KMS-11 (cell line): Measurements from ENCODE around the gene ATL3.
"Not testable (repeated sequence)": the region's sequence is repeated elsewhere in the genome, so short reads cannot be mapped to it uniquely, and the experiment has no call there.

Experiments used
- H2AFZ ChIP-seq: fragments of 200-600 bp; sonication (generic); 2 replicates; pipeline ENCODE4 v1.6.1; 2016; ENCODE audit warnings: antibody characterized with exemption, mixed run types, low read depth
- H3K27ac ChIP-seq: fragments of 200-600 bp; sonication (generic); 2 replicates; pipeline ENCODE4 v1.6.1; 2016; ENCODE audit warnings: mild to moderate bottlenecking, mixed run types
- H3K27me3 ChIP-seq: fragments of 200-600 bp; sonication (generic); 2 replicates; pipeline ENCODE4 v1.6.1; 2017; ENCODE audit warnings: mild to moderate bottlenecking, low read depth, mixed run types, moderate library complexity; ENCODE audit not compliant: insufficient read depth
- H3K36me3 ChIP-seq: fragments of 200-600 bp; sonication (generic); 2 replicates; pipeline ENCODE4 v1.6.1; 2017; ENCODE audit warnings: mild to moderate bottlenecking, mixed run types; ENCODE audit not compliant: insufficient read depth
- H3K4me1 ChIP-seq: fragments of 200-600 bp; sonication (generic); 2 replicates; pipeline ENCODE4 v1.6.1; 2016; ENCODE audit warnings: mild to moderate bottlenecking, low read depth, mixed run types; ENCODE audit not compliant: poor library complexity, severe bottlenecking
- H3K4me2 ChIP-seq: fragments of 200-600 bp; sonication (generic); 2 replicates; pipeline ENCODE4 v1.7.0; 2016; ENCODE audit warnings: mild to moderate bottlenecking, mixed run types
- H3K4me3 ChIP-seq: fragments of 200-600 bp; sonication (generic); IDR thresholded peaks from 2 replicates; pipeline ENCODE4 v1.6.1; 2017; ENCODE audit warnings: low read depth, low read length, mixed read lengths; ENCODE audit not compliant: insufficient read depth
- H3K79me2 ChIP-seq: fragments of 200-600 bp; sonication (generic); 2 replicates; pipeline ENCODE4 v1.6.1; 2016; ENCODE audit warnings: low read depth, mixed run types; ENCODE audit not compliant: insufficient read depth
- H3K9ac ChIP-seq: fragments of 200-600 bp; sonication (generic); 2 replicates; pipeline ENCODE4 v1.6.1; 2016; ENCODE audit warnings: mild to moderate bottlenecking, mixed run types
- H4K20me1 ChIP-seq: fragments of 200-600 bp; sonication (generic); 2 replicates; pipeline ENCODE4 v1.6.1; 2016; ENCODE audit warnings: mild to moderate bottlenecking, mixed run types; ENCODE audit not compliant: insufficient read depth
- TF ChIP-seq, protein P1 (sequence below): fragments of 200-600 bp; sonication (generic); conservative IDR thresholded peaks from 2 replicates; pipeline ENCODE4 v1.6.1; 2017; ENCODE audit warnings: low read depth, mild to moderate bottlenecking, antibody characterized with exemption, low read length, moderate library complexity, mixed read lengths

ATL3 gene

DNA sequence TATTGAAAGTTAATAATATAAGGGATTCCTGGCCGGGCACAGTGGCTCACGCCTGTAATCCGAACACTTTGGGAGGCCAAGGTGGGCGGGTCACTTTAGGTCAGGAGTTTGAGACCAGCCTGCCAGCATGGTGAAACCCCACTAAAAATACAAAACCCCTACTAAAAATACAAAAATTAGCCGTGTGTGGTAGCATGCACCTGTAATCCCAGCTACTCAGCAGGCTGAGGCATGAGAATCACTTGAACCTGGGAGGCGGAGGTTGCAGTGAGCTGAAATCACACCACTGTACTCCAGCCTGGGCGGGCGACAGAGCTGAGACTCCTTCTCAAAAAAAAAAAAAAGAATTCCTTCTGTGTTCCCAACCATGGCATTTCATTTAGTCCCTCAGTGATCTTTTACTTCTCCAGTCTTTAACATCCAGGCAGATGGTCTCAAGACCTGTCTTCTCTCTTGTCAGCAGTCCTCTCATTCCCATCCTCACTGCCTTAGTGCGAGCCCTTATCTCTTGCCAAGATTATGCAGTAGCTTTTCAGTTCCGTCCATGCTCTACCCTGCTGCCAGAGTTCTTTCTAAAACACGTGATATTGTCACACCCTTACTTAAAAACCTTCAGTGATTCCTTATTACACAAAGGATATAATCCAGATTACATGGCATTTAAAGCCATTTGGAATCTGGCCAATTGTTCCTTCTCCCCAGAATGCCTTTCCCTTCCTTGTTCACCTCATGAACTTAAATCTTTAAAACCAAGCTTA, 28.0 kb upstream of the ATL3 start:
- Histone ChIP-seq H3K27ac (no peak overlapping the region), H3K79me2 (peaks cover 18% of the 10 kb centered on the region), H2AFZ (no peak overlapping the region), H3K4me3 (no peak overlapping the region), H3K27me3 (no peaks in the 10 kb centered on the region), H3K36me3 (peaks cover 4% of the 10 kb centered on the region; the same call in 1 of the 2 replicates), H3K9ac (no peak overlapping the region), H3K4me2 (no peak overlapping the region), H3K4me1 (no peaks in the 10 kb centered on the region), H4K20me1 (peaks cover 5% of the 10 kb centered on the region; the same call in 1 of the 2 replicates)
- TF ChIP-seq, protein P1, sequence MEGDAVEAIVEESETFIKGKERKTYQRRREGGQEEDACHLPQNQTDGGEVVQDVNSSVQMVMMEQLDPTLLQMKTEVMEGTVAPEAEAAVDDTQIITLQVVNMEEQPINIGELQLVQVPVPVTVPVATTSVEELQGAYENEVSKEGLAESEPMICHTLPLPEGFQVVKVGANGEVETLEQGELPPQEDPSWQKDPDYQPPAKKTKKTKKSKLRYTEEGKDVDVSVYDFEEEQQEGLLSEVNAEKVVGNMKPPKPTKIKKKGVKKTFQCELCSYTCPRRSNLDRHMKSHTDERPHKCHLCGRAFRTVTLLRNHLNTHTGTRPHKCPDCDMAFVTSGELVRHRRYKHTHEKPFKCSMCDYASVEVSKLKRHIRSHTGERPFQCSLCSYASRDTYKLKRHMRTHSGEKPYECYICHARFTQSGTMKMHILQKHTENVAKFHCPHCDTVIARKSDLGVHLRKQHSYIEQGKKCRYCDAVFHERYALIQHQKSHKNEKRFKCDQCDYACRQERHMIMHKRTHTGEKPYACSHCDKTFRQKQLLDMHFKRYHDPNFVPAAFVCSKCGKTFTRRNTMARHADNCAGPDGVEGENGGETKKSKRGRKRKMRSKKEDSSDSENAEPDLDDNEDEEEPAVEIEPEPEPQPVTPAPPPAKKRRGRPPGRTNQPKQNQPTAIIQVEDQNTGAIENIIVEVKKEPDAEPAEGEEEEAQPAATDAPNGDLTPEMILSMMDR = no peak

DNA sequence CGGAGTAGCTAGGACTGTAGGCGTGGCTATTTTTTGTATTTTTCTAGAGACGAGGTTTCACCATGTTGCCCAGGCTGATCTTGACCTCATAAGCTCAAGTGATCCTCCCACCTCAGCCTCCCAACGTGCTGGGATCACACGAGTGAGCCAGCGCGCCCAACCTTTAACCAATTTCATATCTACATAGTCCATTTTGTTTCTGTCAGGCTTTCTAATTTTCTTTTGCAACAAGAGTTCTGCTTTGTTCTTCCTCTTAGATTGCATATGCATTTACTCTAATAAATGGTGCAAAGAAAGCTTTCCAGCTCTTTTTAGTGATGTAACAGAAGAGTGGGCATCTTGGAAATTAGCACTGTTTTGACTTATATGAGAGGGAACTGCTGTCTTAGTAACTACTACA, 23.4 kb upstream of the ATL3 start:
- no peak overlapping the region for H3K9ac ChIP-seq
- H3K4me2 ChIP-seq = no peak overlapping the region
- H3K27ac ChIP-seq = no peak overlapping the region
- peaks cover 33% of the 10 kb centered on the region; the same call in 1 of the 2 replicates for H3K79me2 ChIP-seq
- no peaks in the 10 kb centered on the region for H3K36me3 ChIP-seq
- peaks cover under 1% of the 10 kb centered on the region; the same call in 1 of the 2 replicates for H4K20me1 ChIP-seq
- H2AFZ ChIP-seq = no peak overlapping the region
- H3K27me3 ChIP-seq = no peaks in the 10 kb centered on the region
- H3K4me1 ChIP-seq = peaks cover 6% of the 10 kb centered on the region
- no peak overlapping the region for H3K4me3 ChIP-seq
- TF ChIP-seq, protein P1 = no peak

DNA sequence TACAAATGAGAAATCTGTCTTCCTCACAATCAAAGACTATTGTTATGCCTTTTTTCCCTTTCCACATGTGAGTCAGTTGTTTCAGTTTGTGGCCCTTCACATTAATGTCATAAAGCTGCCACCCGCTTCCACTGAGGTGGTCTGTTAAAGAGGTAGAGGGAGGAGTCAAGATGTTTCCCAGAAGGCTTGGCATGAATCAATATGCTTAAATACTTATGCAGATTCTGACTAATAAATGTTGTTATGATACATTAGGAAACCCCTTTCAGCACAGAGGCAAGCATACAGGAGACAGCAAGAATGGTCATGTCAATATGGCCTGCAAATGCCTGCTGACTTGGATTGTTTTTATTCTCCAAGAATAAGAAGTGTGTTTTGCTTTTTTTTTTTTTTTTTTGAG, 16.7 kb upstream of the ATL3 start:
- Histone ChIP-seq H3K4me3 (no peak overlapping the region), H3K9ac (no peak overlapping the region), H3K79me2 (peaks cover 89% of the 10 kb centered on the region), H2AFZ (no peak overlapping the region), H4K20me1 (peaks cover 6% of the 10 kb centered on the region; the same call in 1 of the 2 replicates), H3K27ac (no peak overlapping the region), H3K4me2 (no peak overlapping the region), H3K27me3 (no peaks in the 10 kb centered on the region), H3K4me1 (peaks cover 57% of the 10 kb centered on the region), H3K36me3 (no peaks in the 10 kb centered on the region)
- TF ChIP-seq, protein P1 = no peak

DNA sequence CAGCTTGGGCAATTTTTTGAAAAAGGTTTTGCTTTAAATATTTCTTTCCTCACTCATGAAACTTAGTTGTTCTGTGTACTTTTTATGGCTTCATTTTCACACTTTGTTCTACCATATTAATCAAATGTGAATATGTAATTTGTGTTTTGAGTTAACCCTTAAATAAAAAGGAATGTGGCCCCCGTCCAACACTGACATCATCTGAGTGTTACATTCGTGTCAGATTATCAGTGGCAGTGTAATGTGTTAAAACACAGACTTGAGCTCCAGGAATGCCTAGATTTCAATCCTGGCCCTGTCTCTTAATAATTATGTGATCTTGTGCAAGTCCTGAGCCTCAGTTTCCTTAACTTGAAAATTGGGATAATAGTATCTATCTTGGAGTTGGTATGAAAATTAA, 15.8 kb upstream of the ATL3 start:
- Histone ChIP-seq H3K27ac (no peak overlapping the region), H3K27me3 (no peaks in the 10 kb centered on the region), H3K4me3 (no peak overlapping the region), H3K4me1 (peaks cover 57% of the 10 kb centered on the region), H3K4me2 (no peak overlapping the region), H3K79me2 (peaks cover 97% of the 10 kb centered on the region), H3K36me3 (no peaks in the 10 kb centered on the region), H4K20me1 (peaks cover 6% of the 10 kb centered on the region; the same call in 1 of the 2 replicates), H2AFZ (no peak overlapping the region), H3K9ac (no peak overlapping the region)
- TF ChIP-seq, protein P1 = no peak

DNA sequence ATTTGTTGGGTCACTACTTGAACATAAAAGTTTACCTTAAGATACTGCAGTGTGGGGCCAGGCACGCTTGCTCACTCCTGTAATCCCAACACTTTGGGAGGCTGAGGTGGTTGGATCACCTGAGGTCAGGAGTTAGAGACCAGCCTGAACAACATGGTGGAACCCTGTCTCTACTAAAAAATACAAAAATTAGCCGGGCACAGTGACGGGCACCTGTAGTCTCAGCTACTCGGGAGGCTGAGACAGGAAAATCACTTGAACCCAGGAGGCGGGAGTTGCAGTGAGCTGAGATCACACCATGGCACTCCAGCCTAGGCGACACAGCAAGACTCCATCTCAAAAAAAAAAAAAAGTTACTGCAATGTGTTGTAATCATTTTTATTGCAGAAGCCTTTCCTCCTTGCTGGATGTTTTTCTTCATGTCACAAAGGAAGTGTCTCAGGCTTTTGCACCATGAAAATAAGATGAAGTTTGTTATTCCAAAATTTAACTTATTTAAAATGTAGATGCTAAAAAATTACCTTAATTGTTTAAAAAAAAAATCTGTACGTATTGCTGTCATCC, 14.1 kb upstream of the ATL3 start:
- H3K4me1 ChIP-seq = peaks cover 61% of the 10 kb centered on the region
- not testable (repeated sequence) for H3K27ac ChIP-seq, H3K4me3 ChIP-seq, H2AFZ ChIP-seq, H3K36me3 ChIP-seq, H3K4me2 ChIP-seq, H4K20me1 ChIP-seq, H3K9ac ChIP-seq, H3K27me3 ChIP-seq
- H3K79me2 ChIP-seq = peaks cover 80% of the 10 kb centered on the region
